NCI-H526 treated with DMSO at 0.1 percent for 48 hours (cell line): ENCODE results near the gene IQGAP2.
A peak's percentile ranks its signal among the peaks of the same experiment; 100 is the strongest.

Experiments used
- DNase-seq: peaks from one replicate; lab custom pipeline; 2025; lab: John Stamatoyannopoulos, UW

IQGAP2 gene

GRCh38 chr5:76385540-76385939, 17.5 kb upstream of the IQGAP2 start:
- DNase-seq = no peak

GRCh38 chr5:76386360-76386759, 16.7 kb upstream of the IQGAP2 start:
- no peak for DNase-seq

- no peak for DNase-seq
Measured at GRCh38 chr5:76388236-76388635, 14.8 kb upstream of the IQGAP2 start.

GRCh38 chr5:76388791-76389512, 14.1 kb upstream of the IQGAP2 start:
- DNase-seq = peak; percentile 6

GRCh38 chr5:76389513-76390154, 13.5 kb upstream of the IQGAP2 start:
- DNase-seq = no peak

GRCh38 chr5:76391014-76391413, 12.1 kb upstream of the IQGAP2 start:
- DNase-seq = no peak

- DNase-seq = no peak
Measured at GRCh38 chr5:76393035-76393680, 9.9 kb upstream of the IQGAP2 start.

GRCh38 chr5:76397200-76397599, 5.9 kb upstream of the IQGAP2 start:
- DNase-seq = no peak

GRCh38 chr5:76399268-76399667, 3.8 kb upstream of the IQGAP2 start:
- DNase-seq = no peak

GRCh38 chr5:76400466-76400865, 2.6 kb upstream of the IQGAP2 start:
- DNase-seq = no peak

- DNase-seq = no peak
Measured at GRCh38 chr5:76401801-76402250, 1.3 kb upstream of the IQGAP2 start.

GRCh38 chr5:76402251-76402885, 717 bp upstream of the IQGAP2 start:
- DNase-seq = no peak

- DNase-seq = no peak
Measured at GRCh38 chr5:76403766-76404222, 709 bp downstream of the IQGAP2 start.

- no peak for DNase-seq
Measured at GRCh38 chr5:76404223-76405211, 1.4 kb downstream of the IQGAP2 start.

GRCh38 chr5:76406014-76406413, 2.9 kb downstream of the IQGAP2 start:
- no peak for DNase-seq

GRCh38 chr5:76406673-76407072, 3.6 kb downstream of the IQGAP2 start:
- DNase-seq = no peak

- DNase-seq = no peak
Measured at GRCh38 chr5:76408104-76408654, 5.1 kb downstream of the IQGAP2 start.

- DNase-seq = no peak
Measured at GRCh38 chr5:76412511-76412910, 9.4 kb downstream of the IQGAP2 start.

GRCh38 chr5:76413746-76414145, 10.7 kb downstream of the IQGAP2 start:
- no peak for DNase-seq

GRCh38 chr5:76414788-76415187, 11.7 kb downstream of the IQGAP2 start:
- DNase-seq = no peak

GRCh38 chr5:76415855-76416254, 12.8 kb downstream of the IQGAP2 start:
- no peak for DNase-seq
